ENCODE results near the gene ADTRP. TPM values are rescaled to one million over a fixed set of nuclear protein-coding genes. Genes with fewer than 3 reads are reported as not detected.
"Not testable (repeated sequence)": the region's sequence is repeated elsewhere in the genome, so short reads cannot be mapped to it uniquely, and the experiment has no call there.

Gene ADTRP
- total RNA-seq, 1 donor from 2014 or later: 0.85 TPM

- peak; percentile 40 for DNase-seq
Measured at GRCh38 chr6:11689847-11690246, 88.8 kb downstream of the ADTRP start.

GRCh38 chr6:11689400-11689799 lies 89.2 kb downstream of the ADTRP start:
- DNase-seq: not testable (repeated sequence)

GRCh38 chr6:11688425-11688709 lies 90.2 kb downstream of the ADTRP start:
- no peak for DNase-seq

GRCh38 chr6:11685481-11686093 lies 93.0 kb downstream of the ADTRP start:
- peak; percentile 12 for DNase-seq

- no peak for DNase-seq
Measured at GRCh38 chr6:11684901-11685480, 93.6 kb downstream of the ADTRP start.

GRCh38 chr6:11683871-11684270 lies 94.7 kb downstream of the ADTRP start:
- no peak for DNase-seq

GRCh38 chr6:11682561-11682975 lies 96.0 kb downstream of the ADTRP start:
- no peak for DNase-seq

GRCh38 chr6:11681770-11682169 lies 96.8 kb downstream of the ADTRP start:
- DNase-seq: no peak

GRCh38 chr6:11681357-11681756 lies 97.2 kb downstream of the ADTRP start:
- no peak for DNase-seq

GRCh38 chr6:11680479-11680878 lies 98.1 kb downstream of the ADTRP start:
- not testable (repeated sequence) for DNase-seq

GRCh38 chr6:11679099-11679498 lies 99.5 kb downstream of the ADTRP start:
- no peak for DNase-seq

GRCh38 chr6:11675601-11676000 lies 103.0 kb downstream of the ADTRP start:
- peak; percentile 18 for DNase-seq

- no peak for DNase-seq
Measured at GRCh38 chr6:11672669-11673068, 105.9 kb downstream of the ADTRP start.

GRCh38 chr6:11672256-11672655 lies 106.3 kb downstream of the ADTRP start:
- DNase-seq: no peak

- no peak for DNase-seq
Measured at GRCh38 chr6:11669696-11670095, 108.9 kb downstream of the ADTRP start.

- no peak for DNase-seq
Measured at GRCh38 chr6:11668455-11668854, 110.1 kb downstream of the ADTRP start.

GRCh38 chr6:11667876-11668275 lies 110.7 kb downstream of the ADTRP start:
- no peak for DNase-seq

- DNase-seq: no peak
Measured at GRCh38 chr6:11665604-11666326, 112.8 kb downstream of the ADTRP start.

Other genes starting within 250 kb of the ADTRP start
- 2.4 and 4.1 TPM in 2 replicates for gene TMEM170B, start 241.1 kb downstream of the ADTRP start, total RNA-seq
- gene HIVEP1, start 233.5 kb upstream of the ADTRP start, total RNA-seq: 19.1 and 19.6 TPM in 2 replicates